ENCODE data around the gene GALNT9. TPM values are rescaled to one million over a fixed set of nuclear protein-coding genes. Genes with fewer than 3 reads are reported as not detected.

Gene GALNT9
- polyA plus RNA-seq, 1 donor: 4.5 TPM

DNA sequence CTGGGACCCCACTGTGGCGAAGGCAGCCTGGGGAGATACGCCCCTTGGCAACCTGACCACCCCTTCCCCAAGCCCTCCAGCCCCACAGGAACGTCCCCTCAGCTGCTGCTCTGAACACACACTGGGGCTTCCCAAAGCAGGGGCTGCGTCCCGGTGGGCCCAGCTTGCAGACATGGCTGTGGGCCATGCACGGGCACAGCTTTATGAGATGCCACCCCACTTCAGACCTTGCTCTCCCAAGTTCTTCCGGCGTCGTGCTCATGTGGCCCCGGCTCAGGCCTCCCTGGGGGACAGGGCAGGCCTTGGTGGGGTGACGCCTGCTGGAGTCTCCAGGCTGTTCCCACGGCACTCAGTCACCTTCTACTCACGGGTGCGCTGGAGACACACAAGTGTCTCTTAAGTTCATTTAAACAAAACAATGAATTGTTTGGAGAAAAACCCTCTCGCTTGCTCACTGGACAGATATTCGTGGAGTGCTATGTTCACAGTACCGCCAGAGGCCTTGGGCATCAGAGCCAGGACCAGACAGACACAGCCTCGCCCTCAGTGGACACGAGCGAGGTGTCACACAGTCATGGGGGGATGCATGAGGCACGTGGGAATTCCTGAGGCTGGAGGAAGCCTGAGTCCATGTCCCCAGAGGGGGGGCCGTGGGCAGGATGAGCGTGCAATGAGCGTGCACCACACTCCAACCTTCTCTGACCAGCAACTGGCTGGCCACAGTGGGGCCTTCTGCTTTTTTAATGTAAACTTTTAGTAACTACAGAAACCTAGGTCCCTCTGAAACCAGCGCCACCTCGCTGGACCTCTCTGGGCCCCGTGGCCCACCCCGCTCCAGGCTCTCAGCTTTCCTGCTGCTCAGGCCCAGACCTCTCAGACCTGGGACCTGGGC is 4.3 kb downstream of the GALNT9 start:
- H3K27me3 ChIP-seq (ENCODE audit: control insufficient read depth, insufficient read depth, low read length): peaks cover 69% of the 10 kb centered on the region
- no CpG with 5 or more reads among the region's 28 CpGs for WGBS (ENCODE audit: insufficient coverage, low lambda C conversion rate)

DNA sequence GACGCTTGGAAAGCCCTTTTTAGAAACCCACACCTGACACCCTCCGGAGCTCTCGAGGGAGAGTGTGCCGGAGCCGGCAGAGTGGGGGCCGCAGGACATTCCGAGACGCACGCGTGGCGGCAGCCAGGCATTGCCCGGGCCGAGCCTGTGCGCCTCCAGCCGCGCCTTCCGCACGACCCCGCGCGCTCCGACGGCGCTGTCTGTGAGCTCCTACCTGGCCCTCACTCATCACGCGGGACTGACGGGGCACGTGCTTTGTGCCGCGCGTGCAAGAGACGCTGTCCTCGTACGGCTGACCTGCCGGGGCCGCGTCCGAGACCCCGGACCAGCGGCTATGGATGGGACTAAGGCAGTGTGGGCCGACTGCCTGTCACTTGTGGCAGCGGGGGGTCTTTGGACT is 5.2 kb downstream of the GALNT9 start:
- no peaks in the 10 kb centered on the region for H3K4me1 ChIP-seq (ENCODE audit: control insufficient read depth, insufficient read depth, low read length)
- no peak overlapping the region for H3K4me3 ChIP-seq (ENCODE audit: low read length)
- WGBS (ENCODE audit: insufficient coverage, low lambda C conversion rate): no CpG with 5 or more reads among the region's 42 CpGs
- no peak for DNase-seq
- no peak overlapping the region for H3K27ac ChIP-seq (ENCODE audit: low read length)
- no peaks in the 10 kb centered on the region for H3K36me3 ChIP-seq (ENCODE audit: control insufficient read depth, insufficient read depth, low read length)
- H3K27me3 ChIP-seq (ENCODE audit: control insufficient read depth, insufficient read depth, low read length): peaks cover 64% of the 10 kb centered on the region
- H3K9me3 ChIP-seq (ENCODE audit: control insufficient read depth, low read depth, low read length): no peaks in the 10 kb centered on the region

More for the DNA sequence above, 4.3 kb downstream of the GALNT9 start:
- Histone ChIP-seq H3K4me1 (ENCODE audit: control insufficient read depth, insufficient read depth, low read length) (no peaks in the 10 kb centered on the region), H3K27ac (ENCODE audit: low read length) (no peak overlapping the region), H3K4me3 (ENCODE audit: low read length) (no peak overlapping the region), H3K9me3 (ENCODE audit: control insufficient read depth, low read depth, low read length) (no peaks in the 10 kb centered on the region), H3K36me3 (ENCODE audit: control insufficient read depth, insufficient read depth, low read length) (no peaks in the 10 kb centered on the region)
- DNase-seq: no peak

DNA sequence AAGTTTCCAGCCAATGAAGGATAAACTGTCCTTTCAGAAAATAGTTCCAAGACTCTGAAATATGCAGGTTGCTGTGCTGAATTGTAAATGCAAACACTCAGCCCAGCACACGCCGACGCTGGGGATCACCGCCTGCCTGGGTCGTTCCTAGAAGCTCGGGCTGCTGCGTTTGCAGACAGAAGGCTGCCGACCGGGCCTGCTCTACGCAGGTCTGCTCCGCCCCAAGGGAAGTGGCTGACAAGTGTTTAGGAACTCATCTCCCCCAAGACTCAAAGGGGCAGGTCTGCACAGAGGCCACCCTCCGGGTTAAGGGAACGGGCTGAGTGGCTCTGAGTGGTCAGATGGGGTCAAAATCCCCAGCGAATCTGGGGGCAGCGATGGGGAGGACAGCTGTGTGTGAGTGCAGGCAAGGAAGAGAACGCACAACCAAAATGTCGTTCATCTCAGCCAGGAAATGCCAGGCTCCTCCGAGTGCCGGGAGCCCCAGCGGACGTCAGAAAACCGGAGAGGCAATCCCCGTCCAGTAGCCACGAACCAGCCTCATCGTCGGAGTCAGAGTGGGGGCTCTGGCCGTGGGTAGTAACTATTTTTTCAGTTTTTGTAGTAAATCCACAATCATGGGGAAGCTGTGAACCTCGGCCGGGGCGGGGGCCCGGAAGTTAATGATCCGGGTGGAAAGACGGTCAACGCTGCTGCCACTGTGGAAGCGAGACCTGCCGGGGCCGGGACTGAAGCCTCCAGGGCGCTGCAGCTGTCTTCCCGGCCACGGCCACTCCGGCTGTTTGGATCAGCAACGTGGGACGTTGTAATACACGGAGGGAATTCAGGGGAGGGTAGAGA is 6.0 kb downstream of the GALNT9 start:
- H3K9me3 ChIP-seq (ENCODE audit: control insufficient read depth, low read depth, low read length): no peaks in the 10 kb centered on the region
- 100% methylated on average over 1 of the region's 44 CpGs for WGBS (ENCODE audit: insufficient coverage, low lambda C conversion rate)
- no peak overlapping the region for H3K27ac ChIP-seq (ENCODE audit: low read length)
- peaks cover 57% of the 10 kb centered on the region for H3K27me3 ChIP-seq (ENCODE audit: control insufficient read depth, insufficient read depth, low read length)
- no peaks in the 10 kb centered on the region for H3K4me1 ChIP-seq (ENCODE audit: control insufficient read depth, insufficient read depth, low read length)
- no peaks in the 10 kb centered on the region for H3K36me3 ChIP-seq (ENCODE audit: control insufficient read depth, insufficient read depth, low read length)
- no peak for DNase-seq
- no peak overlapping the region for H3K4me3 ChIP-seq (ENCODE audit: low read length)

DNA sequence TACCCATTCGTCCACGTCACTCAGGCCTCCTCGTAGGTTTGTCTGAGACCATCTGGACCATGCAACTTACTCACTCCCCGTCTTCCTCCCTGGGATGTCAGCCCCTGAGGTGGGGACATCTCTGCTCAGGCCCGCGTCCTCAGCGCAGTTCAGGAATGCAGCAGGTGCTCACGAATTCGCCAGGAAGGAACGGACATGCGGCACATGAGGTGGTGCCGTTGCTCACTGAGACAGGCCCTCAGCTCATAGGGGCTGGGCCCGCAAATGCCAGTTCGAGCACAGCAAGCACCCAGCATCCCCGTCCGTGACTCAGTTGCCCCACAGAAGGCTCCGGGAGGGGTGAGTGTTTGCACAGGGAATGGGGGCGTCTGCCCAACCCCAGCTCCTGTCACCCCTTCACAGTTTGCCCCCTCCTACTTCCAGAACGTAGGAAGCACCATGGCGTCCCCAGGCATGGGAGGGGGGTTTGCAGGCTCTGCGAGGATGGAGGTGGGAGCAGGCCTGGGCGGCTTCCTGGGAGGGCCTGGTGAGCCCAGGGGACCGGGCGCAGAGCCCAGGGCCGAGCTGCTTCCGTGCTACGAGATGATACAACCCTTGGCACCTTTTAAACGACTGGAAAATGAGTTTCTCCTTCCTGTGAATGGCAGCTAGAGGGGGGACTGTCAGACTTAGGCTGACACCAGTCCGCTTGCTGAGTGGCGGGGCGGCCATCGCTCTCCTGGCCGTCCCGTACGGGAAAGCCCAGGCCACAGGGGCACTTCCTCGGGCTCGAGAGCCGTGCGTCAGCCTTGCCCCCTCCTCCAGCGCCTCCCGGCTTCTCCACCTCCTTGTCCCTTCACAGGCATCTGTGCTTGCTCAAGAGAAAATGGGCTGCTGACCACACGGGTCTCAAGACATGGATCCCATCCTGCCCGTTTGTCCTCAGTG is 6.9 kb downstream of the GALNT9 start:
- DNase-seq: no peak

DNA sequence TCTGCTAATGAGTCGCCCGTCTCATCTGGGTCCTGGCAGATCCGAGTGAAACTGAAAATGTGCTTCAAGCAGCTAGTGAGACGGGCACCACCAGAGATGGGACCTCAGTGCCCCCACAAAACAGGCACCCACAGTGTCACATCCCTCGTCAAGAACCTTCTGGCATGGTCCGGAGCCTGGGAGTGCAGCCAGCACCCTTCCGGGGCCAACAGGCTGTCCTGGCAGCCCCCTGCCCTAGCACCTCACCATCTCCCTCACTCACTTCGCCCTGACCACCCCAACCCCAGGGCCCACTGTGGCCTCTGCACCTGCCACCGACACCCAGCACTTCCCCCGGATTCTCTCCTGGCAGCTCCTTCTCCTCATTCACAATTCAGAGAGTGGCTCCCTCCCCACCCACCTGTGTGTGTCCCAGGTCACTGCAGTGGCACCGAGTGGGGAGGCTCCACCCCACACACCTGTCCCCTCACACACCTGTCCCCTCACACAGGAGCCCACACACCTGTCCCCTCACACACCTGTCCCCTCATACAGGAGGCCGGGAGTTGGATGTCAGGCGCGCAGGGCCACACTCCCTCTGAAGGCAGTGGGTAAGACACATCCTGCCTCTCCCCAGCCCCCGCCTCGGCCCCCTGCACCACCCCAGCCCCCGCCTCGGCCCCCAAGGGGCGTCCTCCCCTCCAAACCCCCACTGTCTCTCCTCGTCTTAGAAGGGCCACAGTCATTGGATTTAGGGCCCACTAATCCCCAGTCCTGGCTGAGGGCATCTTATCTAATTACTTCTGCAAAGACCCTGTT is 7.9 kb downstream of the GALNT9 start:
- no peak overlapping the region for H3K27ac ChIP-seq (ENCODE audit: low read length)
- no CpG with 5 or more reads among the region's 20 CpGs for WGBS (ENCODE audit: insufficient coverage, low lambda C conversion rate)
- no peaks in the 10 kb centered on the region for H3K4me1 ChIP-seq (ENCODE audit: control insufficient read depth, insufficient read depth, low read length)
- DNase-seq: no peak
- H3K36me3 ChIP-seq (ENCODE audit: control insufficient read depth, insufficient read depth, low read length): no peaks in the 10 kb centered on the region
- no peaks in the 10 kb centered on the region for H3K9me3 ChIP-seq (ENCODE audit: control insufficient read depth, low read depth, low read length)
- H3K4me3 ChIP-seq (ENCODE audit: low read length): no peak overlapping the region
- H3K27me3 ChIP-seq (ENCODE audit: control insufficient read depth, insufficient read depth, low read length): peaks cover 40% of the 10 kb centered on the region

More for the DNA sequence above, 6.9 kb downstream of the GALNT9 start:
- no peak overlapping the region for H3K4me3 ChIP-seq (ENCODE audit: low read length)
- WGBS (ENCODE audit: insufficient coverage, low lambda C conversion rate): no CpG with 5 or more reads among the region's 43 CpGs
- no peak overlapping the region for H3K27ac ChIP-seq (ENCODE audit: low read length)
- H3K9me3 ChIP-seq (ENCODE audit: control insufficient read depth, low read depth, low read length): no peaks in the 10 kb centered on the region
- H3K27me3 ChIP-seq (ENCODE audit: control insufficient read depth, insufficient read depth, low read length): peaks cover 48% of the 10 kb centered on the region
- no peaks in the 10 kb centered on the region for H3K4me1 ChIP-seq (ENCODE audit: control insufficient read depth, insufficient read depth, low read length)
- H3K36me3 ChIP-seq (ENCODE audit: control insufficient read depth, insufficient read depth, low read length): no peaks in the 10 kb centered on the region

DNA sequence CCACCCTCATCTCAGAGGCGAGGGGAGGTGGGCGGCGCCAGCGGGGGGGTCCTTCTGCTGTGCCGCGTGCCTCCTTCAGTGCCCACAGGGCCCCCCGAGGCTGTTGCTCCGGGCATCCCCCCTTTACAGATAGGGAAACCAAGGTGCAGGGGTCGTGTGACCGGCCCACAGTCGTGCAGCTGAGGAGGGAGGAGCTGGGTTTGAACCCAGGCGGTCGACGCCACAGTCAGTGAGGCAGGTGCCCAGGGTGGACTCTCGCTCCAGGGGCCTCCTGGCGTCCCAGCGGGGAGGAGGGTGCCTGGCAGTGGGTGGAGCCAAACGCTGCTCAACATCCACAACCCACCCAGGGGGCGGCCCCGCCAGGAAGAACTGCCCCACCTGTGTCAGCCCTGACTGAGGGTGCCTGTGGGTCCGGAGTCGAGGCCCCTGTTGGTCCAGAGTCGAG is 8.6 kb downstream of the GALNT9 start:
- Histone ChIP-seq H3K27me3 (ENCODE audit: control insufficient read depth, insufficient read depth, low read length) (peaks cover 36% of the 10 kb centered on the region), H3K36me3 (ENCODE audit: control insufficient read depth, insufficient read depth, low read length) (no peaks in the 10 kb centered on the region)
- DNase-seq: no peak

DNA sequence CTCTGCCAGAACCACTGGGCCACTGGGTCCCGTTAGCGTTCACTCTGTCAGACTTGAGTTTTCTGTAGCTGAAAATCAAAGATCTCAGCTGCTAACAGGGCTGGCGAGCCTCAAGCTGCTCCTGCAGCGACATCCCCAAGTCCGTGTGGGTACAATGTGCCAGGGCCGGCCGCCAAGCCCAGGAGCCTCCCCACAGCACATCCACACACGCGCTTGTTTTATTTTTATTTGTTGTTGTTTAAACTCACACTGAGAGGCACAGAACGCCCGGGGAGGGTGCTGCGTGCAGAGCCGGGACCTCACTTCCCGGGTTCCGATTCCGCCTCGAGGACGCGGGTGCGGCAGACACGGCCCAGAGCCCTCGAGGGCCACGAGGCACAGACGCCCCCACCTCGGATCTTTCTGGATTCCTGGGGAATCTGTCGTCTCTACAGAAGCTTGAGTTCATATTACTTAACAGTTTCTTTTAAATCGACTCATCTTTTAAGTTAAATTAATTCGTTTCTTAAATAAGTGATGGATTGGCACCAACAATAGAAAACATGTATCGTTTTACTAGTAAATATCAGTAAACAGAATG is 9.3 kb downstream of the GALNT9 start:
- Histone ChIP-seq H3K27ac (ENCODE audit: low read length) (no peak overlapping the region), H3K4me1 (ENCODE audit: control insufficient read depth, insufficient read depth, low read length) (no peaks in the 10 kb centered on the region), H3K36me3 (ENCODE audit: control insufficient read depth, insufficient read depth, low read length) (no peaks in the 10 kb centered on the region), H3K27me3 (ENCODE audit: control insufficient read depth, insufficient read depth, low read length) (peaks cover 30% of the 10 kb centered on the region), H3K9me3 (ENCODE audit: control insufficient read depth, low read depth, low read length) (no peaks in the 10 kb centered on the region), H3K4me3 (ENCODE audit: low read length) (no peak overlapping the region)
- WGBS (ENCODE audit: insufficient coverage, low lambda C conversion rate): 93% methylated on average over 2 of the region's 29 CpGs
- no peak for DNase-seq

More for the DNA sequence above, 8.6 kb downstream of the GALNT9 start:
- H3K4me1 ChIP-seq (ENCODE audit: control insufficient read depth, insufficient read depth, low read length): no peaks in the 10 kb centered on the region
- no peak overlapping the region for H3K4me3 ChIP-seq (ENCODE audit: low read length)
- H3K27ac ChIP-seq (ENCODE audit: low read length): no peak overlapping the region
- H3K9me3 ChIP-seq (ENCODE audit: control insufficient read depth, low read depth, low read length): no peaks in the 10 kb centered on the region
- WGBS (ENCODE audit: insufficient coverage, low lambda C conversion rate): no CpG with 5 or more reads among the region's 23 CpGs

DNA sequence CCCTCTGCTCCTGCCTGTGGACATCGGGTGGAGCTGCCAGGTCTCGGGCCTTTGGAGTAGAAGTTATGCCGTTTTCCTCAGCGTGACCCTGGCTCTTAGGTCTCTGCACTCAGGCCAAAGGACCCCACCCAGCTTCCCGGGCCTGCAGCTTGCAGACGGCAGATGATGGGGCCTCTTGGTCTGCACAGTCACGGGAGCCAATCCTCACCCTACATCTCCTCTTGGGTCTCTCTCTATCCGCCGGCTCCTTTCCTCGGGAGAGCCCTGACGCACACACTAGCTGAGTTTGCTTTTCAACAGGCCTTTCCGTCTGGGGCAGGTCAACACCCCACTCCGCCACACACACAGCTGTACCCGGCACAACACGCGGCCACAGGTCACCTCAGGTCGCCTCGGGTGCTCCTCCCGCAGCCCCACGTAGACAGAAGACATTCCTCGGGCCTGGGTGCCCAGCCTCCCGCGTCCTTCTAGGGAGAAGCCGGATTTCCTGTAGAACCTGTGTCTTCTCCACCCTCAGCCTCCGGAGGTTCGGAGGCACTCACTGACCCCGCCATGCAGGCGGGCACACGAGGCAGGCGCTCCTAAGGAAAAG is 9.9 kb downstream of the GALNT9 start:
- Histone ChIP-seq H3K4me1 (ENCODE audit: control insufficient read depth, insufficient read depth, low read length) (no peaks in the 10 kb centered on the region), H3K4me3 (ENCODE audit: low read length) (no peak overlapping the region), H3K27me3 (ENCODE audit: control insufficient read depth, insufficient read depth, low read length) (peaks cover 25% of the 10 kb centered on the region), H3K27ac (ENCODE audit: low read length) (no peak overlapping the region), H3K9me3 (ENCODE audit: control insufficient read depth, low read depth, low read length) (no peaks in the 10 kb centered on the region), H3K36me3 (ENCODE audit: control insufficient read depth, insufficient read depth, low read length) (no peaks in the 10 kb centered on the region)
- no peak for DNase-seq
- WGBS (ENCODE audit: insufficient coverage, low lambda C conversion rate): no CpG with 5 or more reads among the region's 30 CpGs

DNA sequence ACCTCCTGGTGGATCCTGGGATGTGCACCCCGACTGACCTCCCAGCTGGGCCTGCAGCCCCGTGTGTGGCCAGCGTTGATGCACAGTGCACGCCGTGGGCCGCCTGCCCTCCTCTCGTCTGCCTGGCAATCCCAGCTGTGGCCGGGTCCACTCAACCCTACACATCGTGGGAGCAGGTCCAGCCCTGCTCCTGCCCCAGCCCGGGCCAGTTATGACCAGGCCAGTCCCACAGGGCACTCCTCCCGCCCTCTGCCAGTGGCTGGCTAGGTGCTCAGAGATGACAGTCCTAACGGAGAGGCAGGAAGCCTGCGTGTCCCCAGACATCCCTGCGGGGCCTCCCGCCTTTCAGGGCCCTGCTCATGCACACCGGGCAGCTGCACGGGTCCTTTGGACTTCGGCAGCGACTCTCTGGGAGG is 10.8 kb downstream of the GALNT9 start:
- H3K4me3 ChIP-seq (ENCODE audit: low read length): no peak overlapping the region
- H3K4me1 ChIP-seq (ENCODE audit: control insufficient read depth, insufficient read depth, low read length): no peaks in the 10 kb centered on the region
- H3K9me3 ChIP-seq (ENCODE audit: control insufficient read depth, low read depth, low read length): no peaks in the 10 kb centered on the region
- H3K36me3 ChIP-seq (ENCODE audit: control insufficient read depth, insufficient read depth, low read length): no peaks in the 10 kb centered on the region
- no peak overlapping the region for H3K27ac ChIP-seq (ENCODE audit: low read length)
- H3K27me3 ChIP-seq (ENCODE audit: control insufficient read depth, insufficient read depth, low read length): peaks cover 19% of the 10 kb centered on the region
- no peak for DNase-seq
- no CpG with 5 or more reads among the region's 19 CpGs for WGBS (ENCODE audit: insufficient coverage, low lambda C conversion rate)

All from large intestine (tissue), 3 donors.